ENCODE data around the gene ZFP90. TPM values are rescaled to one million over a fixed set of nuclear protein-coding genes. Genes with fewer than 3 reads are reported as not detected.

ZFP90 gene
- total RNA-seq, 3 donors from 2014 or later (not counting 1 experiment from before 2014, with no cell fraction given) = 23.1 to 36.0 (median 35.3) TPM

- Mint-ChIP-seq H3K36me3 (no peaks in the 10 kb centered on the region), H3K9me3 (no peaks in the 10 kb centered on the region), H3K27me3 (ENCODE audit: low read depth in 2 of 2) (peaks cover 4 to 15% of the 10 kb centered on the region in 2 donors), H3K27ac (no peak overlapping the region), H3K4me1 (no peaks in the 10 kb centered on the region), H3K4me3 (no peak overlapping the region)
- ATAC-seq = no peak
- Histone ChIP-seq H3K27me3 (ENCODE audit: control insufficient read depth, insufficient read depth, low read length) (no peaks in the 10 kb centered on the region), H3K9me3 (ENCODE audit: control insufficient read depth, insufficient read depth, low read length) (no peaks in the 10 kb centered on the region), H3K36me3 (ENCODE audit: control insufficient read depth, insufficient read depth, low read length) (no peaks in the 10 kb centered on the region), H3K4me1 (ENCODE audit: control insufficient read depth, insufficient read depth, low read length) (no peaks in the 10 kb centered on the region), H3K27ac (ENCODE audit: low read length) (no peak overlapping the region), H3K4me3 (ENCODE audit: low read length) (no peak overlapping the region)
- no peak for TF ChIP-seq CTCF (IDR thresholded peaks at IDR 0.05)
- no peak for DNase-seq
- 92% methylated on average over 14 of the region's 14 CpGs for WGBS (ENCODE audit: insufficient coverage)
- intact Hi-C loops (cut with micrococcal nuclease) = no loop called here
Measured at GRCh38 chr16:68491576-68491950, 47.5 kb upstream of the ZFP90 start.

GRCh38 chr16:68492151-68492542 is 46.9 kb upstream of the ZFP90 start:
- H3K4me1 ChIP-seq (ENCODE audit: control insufficient read depth, insufficient read depth, low read length) = no peaks in the 10 kb centered on the region
- H3K27ac ChIP-seq (ENCODE audit: low read length) = no peak overlapping the region
- no peaks in the 10 kb centered on the region for H3K27me3 ChIP-seq (ENCODE audit: control insufficient read depth, insufficient read depth, low read length)
- intact Hi-C loops (cut with micrococcal nuclease) = no loop called here
- no peak for TF ChIP-seq CTCF (IDR thresholded peaks at IDR 0.05)
- H3K27ac Mint-ChIP-seq = no peak overlapping the region
- H3K36me3 ChIP-seq (ENCODE audit: control insufficient read depth, insufficient read depth, low read length) = no peaks in the 10 kb centered on the region
- H3K4me3 Mint-ChIP-seq = no peak overlapping the region
- no peak for ATAC-seq
- 89% methylated on average over 11 of the region's 11 CpGs for WGBS (ENCODE audit: insufficient coverage)
- no peaks in the 10 kb centered on the region for H3K9me3 ChIP-seq (ENCODE audit: control insufficient read depth, insufficient read depth, low read length)
- DNase-seq = no peak
- no peaks in the 10 kb centered on the region for H3K36me3 Mint-ChIP-seq
- no peaks in the 10 kb centered on the region for H3K4me1 Mint-ChIP-seq
- peaks cover 1 to 10% of the 10 kb centered on the region in 2 donors for H3K27me3 Mint-ChIP-seq (ENCODE audit: low read depth in 2 of 2)
- no peaks in the 10 kb centered on the region for H3K9me3 Mint-ChIP-seq
- no peak overlapping the region for H3K4me3 ChIP-seq (ENCODE audit: low read length)

GRCh38 chr16:68492543-68493411 is 46.3 kb upstream of the ZFP90 start:
- 82% methylated on average over 6 of the region's 6 CpGs for WGBS (ENCODE audit: insufficient coverage)
- ATAC-seq (no peak), DNase-seq (no peak)
- no peaks in the 10 kb centered on the region for H3K27me3 ChIP-seq (ENCODE audit: control insufficient read depth, insufficient read depth, low read length)
- Mint-ChIP-seq H3K27me3 (ENCODE audit: low read depth in 2 of 2) (peaks cover 0 to 8% of the 10 kb centered on the region in 2 donors), H3K4me3 (no peak overlapping the region), H3K4me1 (no peaks in the 10 kb centered on the region), H3K9me3 (no peaks in the 10 kb centered on the region), H3K27ac (no peak overlapping the region), H3K36me3 (no peaks in the 10 kb centered on the region)
- H3K9me3 ChIP-seq (ENCODE audit: control insufficient read depth, insufficient read depth, low read length) = no peaks in the 10 kb centered on the region
- intact Hi-C loops (cut with micrococcal nuclease) = no loop called here
- no peak for TF ChIP-seq CTCF (IDR thresholded peaks at IDR 0.05)
- H3K4me3 ChIP-seq (ENCODE audit: low read length) = no peak overlapping the region
- H3K27ac ChIP-seq (ENCODE audit: low read length) = no peak overlapping the region
- no peaks in the 10 kb centered on the region for H3K36me3 ChIP-seq (ENCODE audit: control insufficient read depth, insufficient read depth, low read length)
- no peaks in the 10 kb centered on the region for H3K4me1 ChIP-seq (ENCODE audit: control insufficient read depth, insufficient read depth, low read length)

All from natural killer cell (primary cell).